ENCODE results near the gene TMEM185B.
"Not testable (repeated sequence)": the region's sequence is repeated elsewhere in the genome, so short reads cannot be mapped to it uniquely, and the experiment has no call there.

The TMEM185B gene

GRCh38 chr2:120251078-120251477, 27.9 kb upstream of the TMEM185B start:
- DNase-seq = no peak

DNA sequence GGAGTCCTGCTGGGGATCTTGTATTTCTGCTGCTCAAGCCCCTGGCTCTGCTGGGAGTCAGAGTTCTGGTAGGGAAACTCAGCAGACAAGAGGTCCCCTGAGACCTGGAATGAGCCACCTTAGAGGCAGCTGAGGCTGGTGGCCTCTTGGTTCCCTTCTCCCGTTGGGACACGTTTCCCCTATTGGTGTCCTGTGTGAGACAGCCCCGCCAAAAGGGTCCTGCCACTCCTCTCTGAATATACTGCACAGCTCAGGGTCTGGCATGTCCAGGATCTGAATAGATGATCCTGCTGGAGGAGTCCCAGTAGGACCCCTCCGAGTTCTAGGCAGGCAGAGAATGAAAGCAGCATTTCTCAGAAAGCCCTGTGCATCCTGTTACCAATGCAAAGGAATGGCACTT, 27.4 kb upstream of the TMEM185B start:
- DNase-seq = no peak

GRCh38 chr2:120247851-120248250, 24.7 kb upstream of the TMEM185B start:
- no peak for DNase-seq

DNA sequence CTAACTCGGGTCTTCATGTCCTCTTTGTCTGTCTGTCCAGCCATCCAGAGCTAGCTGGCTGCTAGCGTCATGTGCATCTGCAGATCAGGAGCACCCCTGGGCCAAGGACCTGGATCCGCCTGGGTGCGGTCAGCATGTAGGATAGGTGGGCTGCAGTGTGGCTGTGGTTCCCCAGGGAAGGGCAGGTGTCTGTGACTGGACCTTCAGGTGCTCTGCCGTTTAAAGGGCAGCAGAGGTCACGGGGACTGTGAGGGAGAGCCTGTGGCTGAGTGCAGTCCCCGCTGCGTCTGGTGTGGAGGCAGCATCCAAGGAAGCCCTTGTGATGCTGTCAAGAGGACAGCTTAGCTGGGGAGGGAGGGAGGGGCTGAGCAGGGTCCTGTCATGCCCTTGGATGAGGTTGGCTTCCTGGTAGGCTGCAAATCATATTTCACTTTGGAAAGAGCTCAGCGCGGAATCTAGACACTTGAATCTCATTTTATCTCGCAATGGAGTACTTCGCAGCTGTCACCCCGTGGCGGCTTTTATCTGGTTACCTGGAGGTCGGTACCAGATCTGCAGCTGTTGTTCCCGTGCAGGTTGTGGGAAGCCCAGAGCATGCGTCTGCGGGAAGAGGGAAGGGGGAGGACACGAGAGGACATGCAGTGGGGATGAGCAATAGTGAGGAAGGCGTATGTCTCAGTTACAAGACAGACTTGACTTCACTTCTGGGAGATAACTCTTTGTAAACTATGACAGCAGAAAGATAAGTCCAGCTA, 23.5 kb upstream of the TMEM185B start:
- DNase-seq = no peak

DNA sequence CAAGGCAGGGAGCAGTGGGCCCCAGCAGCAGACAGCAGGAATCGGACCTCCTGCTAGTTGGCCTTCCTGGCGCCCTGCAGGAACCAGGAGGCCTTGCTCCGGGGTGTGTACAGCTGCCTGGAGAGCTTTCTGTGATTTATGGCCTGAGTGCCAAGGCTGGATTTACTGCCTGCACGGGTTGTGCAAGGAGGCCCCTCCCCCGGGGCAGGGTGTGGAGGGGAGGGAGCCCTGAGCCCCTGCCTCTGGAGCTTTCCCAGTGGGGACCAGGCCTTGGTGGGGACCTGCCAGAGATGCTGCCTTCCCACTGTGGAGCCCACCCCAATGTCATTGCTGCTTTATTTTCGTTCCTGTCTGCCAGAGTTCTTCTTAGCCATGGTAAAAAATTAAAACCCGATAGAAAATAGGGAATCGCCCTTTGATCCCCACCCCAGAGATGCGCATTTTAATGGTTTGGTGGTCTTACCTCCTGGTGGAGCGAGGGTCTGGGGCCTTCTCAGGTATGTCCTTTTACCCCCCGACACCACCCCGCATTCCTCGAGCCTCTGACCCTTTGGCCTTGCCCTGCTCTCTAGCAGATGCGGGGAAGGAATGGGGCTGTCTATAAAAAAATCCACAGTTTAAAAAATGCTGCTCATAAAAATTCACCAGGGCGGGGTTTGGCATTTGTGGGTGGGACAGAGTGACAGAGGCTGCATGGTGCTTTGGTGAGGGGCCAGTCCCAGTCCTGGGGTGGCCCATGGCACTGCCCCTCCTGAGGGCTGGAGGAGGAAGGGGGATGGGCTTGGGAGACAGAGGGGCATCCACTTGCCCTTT, 22.5 kb upstream of the TMEM185B start:
- peak; percentile 91 for DNase-seq

- no peak for DNase-seq
These were observed 21.7 kb upstream of the TMEM185B start for GRCh38 chr2:120244656-120245519.

DNA sequence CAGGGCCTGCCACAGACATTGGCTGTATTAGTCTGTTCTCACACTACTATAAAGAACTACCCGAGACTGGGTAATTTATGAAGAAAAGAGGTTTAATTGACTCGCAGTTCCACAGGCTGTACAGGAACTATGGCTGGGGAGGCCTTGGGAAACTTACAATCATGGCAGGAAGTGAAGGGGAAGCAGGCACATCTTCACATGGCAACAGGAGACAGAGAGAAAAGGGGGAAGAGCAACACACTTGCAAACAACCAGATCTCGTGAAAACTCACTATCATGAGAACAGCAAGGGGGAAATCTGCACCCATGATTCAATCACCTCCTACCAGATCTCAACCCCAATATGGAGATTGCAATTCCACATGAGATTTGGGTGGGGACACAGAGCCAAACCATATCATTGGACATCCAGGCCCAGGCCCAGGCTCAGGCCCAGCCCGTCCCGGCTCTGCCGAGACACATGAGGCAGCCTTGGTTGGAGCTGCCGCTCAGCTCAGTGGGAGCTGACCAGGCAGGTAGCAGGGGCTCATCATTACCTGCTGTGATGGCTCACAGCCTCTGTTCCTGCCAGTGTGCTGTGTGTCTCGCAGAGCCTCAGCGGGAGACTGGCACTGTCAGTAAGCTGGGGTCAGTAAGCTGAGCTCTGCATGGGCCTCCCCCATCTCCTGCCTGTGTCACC, 20.8 kb upstream of the TMEM185B start:
- DNase-seq = no peak

GRCh38 chr2:120243211-120243610, 20.0 kb upstream of the TMEM185B start:
- peak; percentile 87 for DNase-seq

DNA sequence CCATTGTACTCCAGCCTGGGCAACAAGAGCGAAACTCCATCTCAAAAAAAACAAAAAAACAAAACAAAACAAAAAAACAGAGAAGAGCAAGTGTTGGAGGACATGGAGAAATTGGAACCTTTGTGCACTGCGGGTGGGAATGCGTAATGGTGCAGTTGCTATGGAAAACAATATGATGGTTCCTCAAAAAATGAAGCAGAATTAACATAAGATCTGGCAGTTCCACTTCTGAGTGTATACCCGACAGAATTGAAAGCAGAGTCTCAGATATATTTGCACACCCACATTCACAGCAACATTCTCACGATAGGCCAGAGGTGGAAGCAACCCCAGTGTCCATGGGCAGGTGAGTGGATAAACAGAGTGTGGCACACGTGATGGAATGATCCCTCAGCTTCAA, 18.5 kb upstream of the TMEM185B start:
- DNase-seq = no peak

DNA sequence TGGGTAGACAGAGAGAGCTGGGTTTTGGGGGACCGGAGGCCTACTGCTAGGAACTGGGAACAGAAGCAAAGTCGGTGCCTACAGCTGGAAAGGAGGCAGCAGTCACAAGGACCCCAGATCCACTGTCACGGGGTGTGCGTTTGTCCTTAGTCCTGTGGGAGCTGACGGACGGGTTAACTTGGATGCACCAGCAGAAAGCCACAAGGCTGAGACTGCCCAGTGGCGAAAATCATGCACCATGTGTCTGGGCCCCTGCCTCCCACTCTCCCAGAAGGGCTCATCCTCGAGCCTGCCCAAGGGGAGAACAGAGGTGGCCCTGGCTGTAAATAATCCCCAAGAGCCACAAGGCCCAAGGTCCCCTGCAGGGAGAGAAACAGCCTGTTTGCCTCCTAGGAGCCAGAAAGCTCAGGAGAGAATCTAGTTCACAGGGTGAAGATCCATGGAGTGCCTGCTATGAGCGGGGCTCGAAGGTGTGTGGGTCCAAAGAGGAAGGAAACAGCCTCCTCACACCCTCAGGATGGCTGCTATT, 17.8 kb upstream of the TMEM185B start:
- no peak for DNase-seq

GRCh38 chr2:120239488-120240287, 16.5 kb upstream of the TMEM185B start:
- peak; percentile 86 for DNase-seq

- DNase-seq = peak; percentile 81
These were observed 15.7 kb upstream of the TMEM185B start for GRCh38 chr2:120238728-120239487.

- DNase-seq = peak; percentile 95
These were observed 14.3 kb upstream of the TMEM185B start for GRCh38 chr2:120237491-120237902.

- no peak for DNase-seq
These were observed 13.6 kb upstream of the TMEM185B start for GRCh38 chr2:120236791-120237190.

GRCh38 chr2:120236316-120236715, 13.1 kb upstream of the TMEM185B start:
- DNase-seq = no peak

GRCh38 chr2:120235681-120236080, 12.5 kb upstream of the TMEM185B start:
- no peak for DNase-seq

DNA sequence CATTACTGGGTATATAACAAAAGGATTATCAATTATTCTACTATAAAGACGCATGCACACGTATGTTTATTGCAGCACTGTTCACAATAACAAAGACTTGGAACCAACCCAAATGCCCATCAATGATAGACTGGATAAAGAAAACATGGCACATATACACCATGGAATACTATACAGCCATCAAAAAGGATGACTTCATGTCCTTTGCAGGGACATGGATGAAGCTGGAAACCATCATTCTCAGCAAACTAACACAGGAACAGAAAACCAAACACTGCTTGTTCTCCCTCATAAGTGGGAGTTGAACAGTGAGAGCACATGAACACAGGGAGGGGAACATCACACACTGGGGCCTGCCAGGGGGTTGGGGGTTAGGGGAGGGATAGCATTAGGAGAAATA, 12.0 kb upstream of the TMEM185B start:
- not testable (repeated sequence) for DNase-seq

DNA sequence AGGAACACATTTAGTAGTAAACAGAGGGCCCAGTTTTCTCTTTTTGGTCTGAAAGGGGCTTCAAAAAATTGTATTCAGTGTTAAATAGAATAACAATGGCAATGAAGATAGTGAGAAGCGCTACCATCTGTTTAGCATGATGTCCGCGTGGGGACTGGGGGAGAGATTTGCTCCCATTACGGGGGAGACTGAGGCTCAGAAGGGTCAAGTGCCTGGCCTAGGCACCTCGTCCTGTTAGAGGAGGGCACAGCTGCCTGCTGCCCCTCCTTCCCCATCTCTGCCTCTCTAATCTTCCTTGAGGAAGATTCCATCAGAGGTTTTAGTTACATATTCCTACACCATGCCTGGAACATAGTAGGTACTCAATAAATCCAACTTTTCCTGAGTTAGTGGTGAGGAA, 10.1 kb upstream of the TMEM185B start:
- DNase-seq = no peak

- DNase-seq = peak; percentile 47
These were observed 8.9 kb upstream of the TMEM185B start for GRCh38 chr2:120231974-120232635.

DNA sequence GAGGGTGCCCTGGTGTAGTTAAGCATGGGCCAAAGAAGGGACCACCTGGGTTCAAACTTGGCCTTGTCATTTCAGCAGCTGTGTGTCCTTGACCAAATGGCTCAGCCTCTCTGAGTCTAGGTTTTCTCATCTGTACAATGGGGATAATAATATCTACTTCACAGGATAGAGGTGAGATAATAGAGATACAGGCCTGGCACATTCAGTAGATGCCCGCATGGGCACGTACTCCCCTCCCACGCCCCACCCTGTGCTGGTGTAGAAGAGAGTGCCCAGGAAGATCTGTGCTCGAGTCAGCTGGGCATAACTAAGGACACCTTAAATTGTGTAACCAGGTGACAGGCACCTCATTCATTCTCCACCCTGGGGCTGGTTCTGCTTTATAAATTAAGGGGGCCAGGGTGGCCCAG, 8.4 kb upstream of the TMEM185B start:
- DNase-seq = no peak

Data from islet precursor cell (in vitro differentiated cells).